GM12873 (cell line): ENCODE results near the gene GPR18.

Experiments
- CTCF ChIP-seq: IDR thresholded peaks from 2 replicates; pipeline ENCODE4 v1.5.1; 2012; ENCODE audit warnings: low read depth, mild to moderate bottlenecking, moderate library complexity, low read length, control low read depth; ENCODE audit not compliant: insufficient read depth; ENCODE audit errors: missing control alignments

Gene GPR18

GRCh38 chr13:99228737-99229691 lies 29.2 kb downstream of the GPR18 start:
- TF ChIP-seq CTCF: no peak

DNA sequence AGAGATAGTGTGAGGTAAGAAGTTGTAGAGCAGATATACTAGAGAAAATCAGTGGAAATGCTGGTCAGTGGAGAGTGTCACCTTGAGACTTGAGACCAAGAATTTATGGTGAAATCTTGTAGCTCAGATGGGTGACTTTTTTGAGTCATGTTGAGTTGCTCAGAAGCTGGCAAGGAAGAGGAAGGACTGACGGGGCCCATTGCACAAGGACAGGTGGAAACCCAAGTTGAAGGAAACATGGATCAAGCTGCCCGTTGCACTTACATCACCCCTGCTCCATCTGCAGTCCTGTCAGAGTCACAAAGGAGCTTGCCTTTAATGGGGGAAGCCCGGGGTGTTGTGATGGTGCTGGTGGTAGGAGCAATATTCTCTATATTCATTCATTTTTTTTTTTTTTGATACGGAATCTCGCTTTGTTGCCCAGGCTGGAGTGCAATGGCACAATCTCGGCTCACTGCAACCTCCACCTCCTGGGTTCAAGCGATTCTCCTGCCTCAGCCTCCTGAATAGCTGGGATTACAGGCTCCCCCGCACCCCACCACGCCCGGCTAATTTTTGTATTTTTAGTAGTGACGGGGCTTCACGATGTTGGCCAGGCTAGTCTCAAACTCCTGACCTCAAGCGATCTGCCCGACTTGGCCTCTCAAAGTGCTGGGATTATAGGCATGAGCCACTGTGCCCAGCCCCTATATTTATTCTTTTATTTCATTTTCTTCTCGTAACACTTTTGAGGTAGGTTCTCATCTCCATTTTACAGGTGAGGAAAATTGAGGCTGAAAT lies 30.1 kb downstream of the GPR18 start:
- TF ChIP-seq CTCF: no peak

- no peak for TF ChIP-seq CTCF
These were observed 30.8 kb downstream of the GPR18 start for GRCh38 chr13:99227331-99227900.

GRCh38 chr13:99226513-99226912 lies 31.7 kb downstream of the GPR18 start:
- no peak for TF ChIP-seq CTCF

- no peak for TF ChIP-seq CTCF
These were observed 33.1 kb downstream of the GPR18 start for GRCh38 chr13:99225078-99225477.

DNA sequence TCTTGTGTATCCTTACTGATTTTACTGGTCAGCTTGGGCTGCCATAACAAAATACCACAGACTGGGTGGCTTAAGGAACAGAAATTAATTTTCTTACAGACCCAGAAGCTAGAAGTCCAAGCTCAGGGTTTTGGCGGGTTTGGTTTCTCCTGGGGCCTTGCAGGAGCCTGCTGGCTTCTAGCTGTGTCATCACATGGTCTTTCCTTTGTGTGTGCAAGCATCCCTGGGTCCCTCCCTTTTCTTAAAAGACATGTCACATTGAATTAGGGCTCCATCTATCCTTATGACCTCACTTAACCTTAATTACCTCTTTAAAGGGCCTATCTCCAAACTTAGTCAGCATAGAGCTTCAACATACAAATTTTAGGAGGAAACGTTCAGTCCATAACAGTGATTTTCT lies 34.2 kb downstream of the GPR18 start:
- TF ChIP-seq CTCF: no peak

- TF ChIP-seq CTCF: no peak
These were observed 34.6 kb downstream of the GPR18 start for GRCh38 chr13:99223587-99223986.
